Superior temporal gyrus (tissue), 1 donor: ENCODE measurements around the gene LGALS13.

Experiments
- DNase-seq: peaks from one replicate; pipeline ENCODE4 v3.0.0-alpha.2; 2016; ENCODE audit errors: extremely low spot score

LGALS13 gene

GRCh38 chr19:39602224-39602623, at the start of gene LGALS13:
LGALS13 (plus strand) TSS chr19:39602524; CDS start chr19:39602569, 45 bp downstream.
- DNase-seq: no peak

GRCh38 chr19:39553082-39553652, 49.2 kb upstream of the LGALS13 start:
- DNase-seq: no peak

GRCh38 chr19:39554701-39555311, 47.5 kb upstream of the LGALS13 start:
- no peak for DNase-seq

GRCh38 chr19:39555883-39556282, 46.4 kb upstream of the LGALS13 start:
- no peak for DNase-seq

- DNase-seq: no peak
Measured at GRCh38 chr19:39557811-39558623, 44.3 kb upstream of the LGALS13 start.

GRCh38 chr19:39558624-39559117, 43.7 kb upstream of the LGALS13 start:
- DNase-seq: no peak

- no peak for DNase-seq
Measured at GRCh38 chr19:39563408-39563807, 38.9 kb upstream of the LGALS13 start.

- DNase-seq: no peak
Measured at GRCh38 chr19:39566064-39566463, 36.3 kb upstream of the LGALS13 start.

GRCh38 chr19:39568604-39569003, 33.7 kb upstream of the LGALS13 start:
- no peak for DNase-seq

GRCh38 chr19:39582442-39582841, 19.9 kb upstream of the LGALS13 start:
- DNase-seq: no peak

GRCh38 chr19:39582891-39583625, 19.3 kb upstream of the LGALS13 start:
- no peak for DNase-seq

- DNase-seq: no peak
Measured at GRCh38 chr19:39587496-39587895, 14.8 kb upstream of the LGALS13 start.

- DNase-seq: no peak
Measured at GRCh38 chr19:39588066-39588465, 14.3 kb upstream of the LGALS13 start.

- DNase-seq: no peak
Measured at GRCh38 chr19:39590265-39590664, 12.1 kb upstream of the LGALS13 start.

- DNase-seq: no peak
Measured at GRCh38 chr19:39592381-39592780, 9.9 kb upstream of the LGALS13 start.

- DNase-seq: no peak
Measured at GRCh38 chr19:39595950-39596349, 6.4 kb upstream of the LGALS13 start.

GRCh38 chr19:39596911-39597310, 5.4 kb upstream of the LGALS13 start:
- DNase-seq: no peak

GRCh38 chr19:39599116-39599515, 3.2 kb upstream of the LGALS13 start:
- DNase-seq: no peak

- DNase-seq: no peak
Measured at GRCh38 chr19:39603825-39604224, 1.5 kb downstream of the LGALS13 start.

- DNase-seq: no peak
Measured at GRCh38 chr19:39607021-39607420, 4.7 kb downstream of the LGALS13 start.

- DNase-seq: no peak
Measured at GRCh38 chr19:39607561-39607960, 5.2 kb downstream of the LGALS13 start.

- DNase-seq: no peak
Measured at GRCh38 chr19:39613597-39613996, 11.3 kb downstream of the LGALS13 start.
